Liver (tissue), 9 donors: ENCODE data around the gene TGM6. TPM values are rescaled to one million over a fixed set of nuclear protein-coding genes. Genes with fewer than 3 reads are reported as not detected.

ENCODE experiments used
- DNase-seq: peaks from one replicate; pipeline ENCODE4 v3.0.0-alpha.2; 2017; ENCODE audit warnings: low spot score
- H3K27ac ChIP-seq, 2 donors: one replicate each; pipeline ENCODE4 v1.7.0; 2013; ENCODE audit warnings: inconsistent platforms in 2 of 2, low read length in 2 of 2, control low read depth in 1 of 2, low read depth in 1 of 2, mild to moderate bottlenecking in 1 of 2
- H3K27me3 ChIP-seq, 4 donors: one replicate each; pipeline versions ENCODE4 v1.6.1 to v1.7.0; 2013; ENCODE audit warnings: low read length in 3 of 4, inconsistent platforms in 1 of 4, mild to moderate bottlenecking in 1 of 4, moderate library complexity in 1 of 4; ENCODE audit not compliant: control insufficient read depth in 4 of 4, insufficient read depth in 4 of 4
- H3K36me3 ChIP-seq, 4 donors: one replicate each; pipeline versions ENCODE4 v1.6.1 to v1.7.0; 2013; ENCODE audit warnings: low read length in 3 of 4, mild to moderate bottlenecking in 3 of 4, low read depth in 1 of 4, moderate library complexity in 1 of 4; ENCODE audit not compliant: control insufficient read depth in 4 of 4, insufficient read depth in 3 of 4
- H3K4me1 ChIP-seq, 4 donors: one replicate each; pipeline versions ENCODE4 v1.6.1 to v1.7.0; 2013; ENCODE audit warnings: low read length in 3 of 4, mild to moderate bottlenecking in 3 of 4, moderate library complexity in 1 of 4; ENCODE audit not compliant: control insufficient read depth in 4 of 4, insufficient read depth in 4 of 4
- H3K4me3 ChIP-seq, 3 donors: one replicate each; pipeline versions ENCODE4 v1.6.1 to v1.7.0; 2013; ENCODE audit warnings: low read length in 3 of 3, control low read depth in 1 of 3, low read depth in 1 of 3, mild to moderate bottlenecking in 1 of 3
- H3K9ac ChIP-seq, 2 donors: one replicate each; pipeline ENCODE4 v1.7.0; 2013; ENCODE audit warnings: low read length in 2 of 2, mild to moderate bottlenecking in 2 of 2, moderate library complexity in 2 of 2, control low read depth in 1 of 2, low read depth in 1 of 2
- H3K9me3 ChIP-seq, 4 donors: one replicate each; pipeline versions ENCODE4 v1.6.1 to v1.7.0; 2013; ENCODE audit warnings: low read length in 3 of 4; ENCODE audit not compliant: control insufficient read depth in 4 of 4
- CTCF ChIP-seq: fragments of 150-350 bp; IDR thresholded peaks from 2 replicates; pipeline ENCODE4 v1.5.1; 2017; ENCODE audit warnings: improper control_type of control experiment, low read depth, low read length; ENCODE audit not compliant: missing input control
- EGR1 ChIP-seq, 2 donors: IDR thresholded peaks; 2 replicates each; pipeline ENCODE4 v1.6.1; 2016 to 2018; ENCODE audit warnings: antibody characterized with exemption in 2 of 2, low read depth in 2 of 2
- FOXA1 ChIP-seq: IDR thresholded peaks from 2 replicates; pipeline ENCODE4 v1.6.1; 2016; ENCODE audit warnings: antibody characterized with exemption
- FOXA2 ChIP-seq: IDR thresholded peaks from 2 replicates; pipeline ENCODE4 v1.6.1; 2016; ENCODE audit warnings: antibody characterized with exemption
- GABPA ChIP-seq, 2 donors: IDR thresholded peaks in 1 of 2; conservative IDR thresholded peaks in 1 of 2; 2 replicates each; pipeline ENCODE4 v1.6.1; 2016; ENCODE audit warnings: antibody characterized with exemption in 2 of 2, mild to moderate bottlenecking in 1 of 2, moderate library complexity in 1 of 2
- HNF4A ChIP-seq, 2 donors: conservative IDR thresholded peaks; 2 replicates each; pipeline ENCODE4 v1.6.1; 2016; ENCODE audit warnings: antibody characterized with exemption in 2 of 2, mild to moderate bottlenecking in 2 of 2
- HNF4G ChIP-seq: IDR thresholded peaks from 2 replicates; pipeline ENCODE4 v1.6.1; 2016; ENCODE audit warnings: antibody characterized with exemption
- JUND ChIP-seq, 2 donors: IDR thresholded peaks; 2 replicates each; pipeline ENCODE4 v1.6.1; 2016; ENCODE audit warnings: antibody characterized with exemption in 2 of 2
- NR2F2 ChIP-seq: IDR thresholded peaks from 2 replicates; pipeline ENCODE4 v1.6.1; 2016; ENCODE audit warnings: antibody characterized with exemption
- RAD21 ChIP-seq, 2 donors: IDR thresholded peaks; 2 replicates each; pipeline ENCODE4 v1.6.1; 2016; ENCODE audit warnings: antibody characterized with exemption in 2 of 2, mild to moderate bottlenecking in 2 of 2
- REST ChIP-seq: IDR thresholded peaks from 2 replicates; pipeline ENCODE4 v1.6.1; 2016; ENCODE audit warnings: antibody characterized with exemption, mild to moderate bottlenecking
- RXRA ChIP-seq, 2 donors: IDR thresholded peaks; 2 replicates each; pipeline ENCODE4 v1.6.1; 2017 to 2018; ENCODE audit warnings: antibody characterized with exemption in 2 of 2, mild to moderate bottlenecking in 1 of 2
- SP1 ChIP-seq: IDR thresholded peaks from 2 replicates; pipeline ENCODE4 v1.6.1; 2018; ENCODE audit warnings: antibody characterized with exemption, mild to moderate bottlenecking
- TAF1 ChIP-seq: conservative IDR thresholded peaks from 2 replicates; pipeline ENCODE4 v1.6.1; 2016; ENCODE audit warnings: antibody characterized with exemption, mild to moderate bottlenecking
- YY1 ChIP-seq: IDR thresholded peaks from 2 replicates; pipeline ENCODE4 v1.6.1; 2016; ENCODE audit warnings: antibody characterized with exemption, mild to moderate bottlenecking
- WGBS: extraction: QIAGEN DNeasy Blood & Tissue Kit; methylation state at CpG from one replicate; pipeline ENCODE4 v1.1.7; 2013; 5-methylcytosine and 5-hydroxymethylcytosine counted together
- polyA plus RNA-seq, 2 donors: library from polyadenylated mRNA; stranded (reverse) in 1 of 2; unstranded in 1 of 2; fragments of 200-250 nt in 1 of 2; fragments of >200 nt in 1 of 2; fragmentation: Nextera tagmentation in 1 of 2; extraction: Ambion mirVana in 1 of 2; gene quantifications; one replicate each; pipeline versions ENCODE4 v1.2.1 to v1.2.3, GENCODE V29; 2013 to 2015
- total RNA-seq, 2 donors: library from RNA; depleted of rRNA; stranded (reverse); fragments of >200 nt; gene quantifications; one replicate each; pipeline ENCODE4 v1.2.3, GENCODE V29; 2014
- TF ChIP-seq, protein P1 (sequence below): IDR thresholded peaks from 2 replicates; pipeline ENCODE4 v1.6.1; 2016; ENCODE audit warnings: antibody characterized with exemption
- TF ChIP-seq, protein P2 (sequence below): IDR thresholded peaks from 2 replicates; pipeline ENCODE4 v1.6.1; 2016; ENCODE audit warnings: antibody characterized with exemption
- TF ChIP-seq, protein P3 (sequence below): IDR thresholded peaks from 2 replicates; pipeline ENCODE4 v1.6.1; 2016; ENCODE audit warnings: antibody characterized with exemption
- donor health status: healthy.
- donor health status: healthy.
- donor health status: healthy.
- donor health status: healthy.
- donor health status: healthy.

Gene TGM6
- total and polyA plus RNA-seq, 4 donors: not detected

DNA sequence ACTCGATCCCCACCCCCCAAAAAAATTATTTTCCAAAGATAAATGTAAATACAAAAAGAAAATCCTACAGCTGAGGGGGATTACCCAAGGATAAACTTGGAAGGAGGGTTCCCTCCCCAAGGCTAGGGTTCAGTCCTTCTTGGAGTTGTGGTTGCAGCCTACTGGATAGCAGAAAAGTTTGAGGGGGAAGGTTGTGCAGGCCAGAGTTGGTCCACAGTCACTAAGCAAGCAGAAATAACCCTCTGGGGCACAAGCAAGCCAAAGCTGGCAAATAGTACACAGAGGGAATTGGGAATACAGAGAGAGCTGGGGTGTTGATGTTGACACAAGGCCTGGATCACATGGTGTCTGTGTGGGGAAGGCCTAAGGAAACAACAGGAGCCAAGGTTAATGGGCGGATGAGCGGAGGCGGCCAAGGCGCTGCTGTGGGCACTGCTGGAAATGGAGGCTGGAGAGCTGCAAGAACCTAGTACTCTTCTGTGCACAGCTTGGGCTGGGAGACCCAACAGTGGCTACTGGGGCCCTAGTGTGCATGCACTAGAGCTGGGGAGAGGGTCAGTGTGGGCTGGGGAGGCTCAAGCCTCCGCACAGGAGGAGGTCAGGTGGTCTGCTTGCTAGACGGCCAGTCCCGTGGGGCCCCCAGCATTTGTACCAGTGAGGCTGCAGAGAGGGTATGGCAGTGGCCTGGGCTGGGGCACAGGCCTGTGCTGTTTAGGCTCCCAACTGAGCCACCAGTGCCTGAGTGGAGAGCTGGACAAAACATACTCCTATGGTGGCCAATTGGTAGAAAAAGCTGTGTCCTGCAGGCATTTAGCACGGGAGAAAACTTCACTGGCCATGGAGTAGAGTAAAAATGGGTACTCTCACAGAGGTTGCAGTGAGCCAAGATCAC, 95.4 kb downstream of the TGM6 start:
- H3K4me3 ChIP-seq: no peak overlapping the region
- H3K27me3 ChIP-seq: no peaks in the 10 kb centered on the region
- WGBS: 76% methylated on average over 9 of the region's 9 CpGs
- TF ChIP-seq NR2F2: no peak
- TF ChIP-seq, protein P1, sequence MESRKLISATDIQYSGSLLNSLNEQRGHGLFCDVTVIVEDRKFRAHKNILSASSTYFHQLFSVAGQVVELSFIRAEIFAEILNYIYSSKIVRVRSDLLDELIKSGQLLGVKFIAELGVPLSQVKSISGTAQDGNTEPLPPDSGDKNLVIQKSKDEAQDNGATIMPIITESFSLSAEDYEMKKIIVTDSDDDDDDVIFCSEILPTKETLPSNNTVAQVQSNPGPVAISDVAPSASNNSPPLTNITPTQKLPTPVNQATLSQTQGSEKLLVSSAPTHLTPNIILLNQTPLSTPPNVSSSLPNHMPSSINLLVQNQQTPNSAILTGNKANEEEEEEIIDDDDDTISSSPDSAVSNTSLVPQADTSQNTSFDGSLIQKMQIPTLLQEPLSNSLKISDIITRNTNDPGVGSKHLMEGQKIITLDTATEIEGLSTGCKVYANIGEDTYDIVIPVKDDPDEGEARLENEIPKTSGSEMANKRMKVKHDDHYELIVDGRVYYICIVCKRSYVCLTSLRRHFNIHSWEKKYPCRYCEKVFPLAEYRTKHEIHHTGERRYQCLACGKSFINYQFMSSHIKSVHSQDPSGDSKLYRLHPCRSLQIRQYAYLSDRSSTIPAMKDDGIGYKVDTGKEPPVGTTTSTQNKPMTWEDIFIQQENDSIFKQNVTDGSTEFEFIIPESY: no peak
- TF ChIP-seq, protein P2, sequence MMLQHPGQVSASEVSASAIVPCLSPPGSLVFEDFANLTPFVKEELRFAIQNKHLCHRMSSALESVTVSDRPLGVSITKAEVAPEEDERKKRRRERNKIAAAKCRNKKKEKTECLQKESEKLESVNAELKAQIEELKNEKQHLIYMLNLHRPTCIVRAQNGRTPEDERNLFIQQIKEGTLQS: no peak
- peak; percentile 19 to 58 for TF ChIP-seq RXRA (IDR thresholded peaks at IDR 0.05)
- no peak for TF ChIP-seq HNF4G
- no peak for TF ChIP-seq JUND (IDR thresholded peaks at IDR 0.05)
- peak; percentile 32 to 57 for TF ChIP-seq HNF4A (conservative IDR thresholded peaks at IDR 0.05)
- peak; percentile 77 for TF ChIP-seq SP1
- TF ChIP-seq TAF1: no peak
- no peak for TF ChIP-seq YY1
- peak; percentile 31 to 77 for TF ChIP-seq GABPA (IDR thresholded peaks at IDR 0.05 in 1 of 2, conservative IDR thresholded peaks at IDR 0.05 in 1 of 2)
- TF ChIP-seq, protein P3, sequence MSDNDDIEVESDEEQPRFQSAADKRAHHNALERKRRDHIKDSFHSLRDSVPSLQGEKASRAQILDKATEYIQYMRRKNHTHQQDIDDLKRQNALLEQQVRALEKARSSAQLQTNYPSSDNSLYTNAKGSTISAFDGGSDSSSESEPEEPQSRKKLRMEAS: peak; percentile 32
- TF ChIP-seq FOXA1: peak; percentile 91
- TF ChIP-seq RAD21 (IDR thresholded peaks at IDR 0.05): no peak
- TF ChIP-seq FOXA2: peak; percentile 98
- TF ChIP-seq EGR1 (IDR thresholded peaks at IDR 0.05; ENCODE audit: low read depth in 2 of 2): no peak
- no peak for TF ChIP-seq CTCF
- TF ChIP-seq REST: peak; percentile 22
- peaks cover 0 to 3% (median under 1%) of the 10 kb centered on the region in 4 donors for H3K36me3 ChIP-seq
- no peak overlapping the region for H3K9ac ChIP-seq
- peaks cover 0 to 2% (median under 1%) of the 10 kb centered on the region in 4 donors for H3K9me3 ChIP-seq
- no peak for DNase-seq
- H3K27ac ChIP-seq: peak overlapping the region; percentile 64 to 85
- peaks cover 10 to 17% (median 11%) of the 10 kb centered on the region in 4 donors for H3K4me1 ChIP-seq
